Glutamatergic neuron (in vitro differentiated cells): ENCODE data around the gene PLEKHG1. TPM values are rescaled to one million over a fixed set of nuclear protein-coding genes. Genes with fewer than 3 reads are reported as not detected.

Source experiments
- DNase-seq: peaks from one replicate; pipeline ENCODE4 v3.0.0; 2022
- H3K27ac Mint-ChIP-seq: one replicate; pipeline ENCODE4 v1.8.0; 2020; ENCODE audit warnings: mild to moderate bottlenecking, mixed read lengths, inconsistent platforms; ENCODE audit not compliant: unreplicated experiment
- H3K27me3 Mint-ChIP-seq: one replicate; pipeline ENCODE4 v1.8.0; 2020; ENCODE audit warnings: mild to moderate bottlenecking, moderate library complexity, mixed read lengths, inconsistent platforms; ENCODE audit not compliant: unreplicated experiment
- H3K36me3 Mint-ChIP-seq: one replicate; pipeline ENCODE4 v1.8.0; 2020; ENCODE audit warnings: mild to moderate bottlenecking, mixed read lengths, inconsistent platforms; ENCODE audit not compliant: unreplicated experiment
- H3K4me1 Mint-ChIP-seq: one replicate; pipeline ENCODE4 v1.8.0; 2020; ENCODE audit warnings: mild to moderate bottlenecking, low read depth, mixed read lengths, inconsistent platforms; ENCODE audit not compliant: unreplicated experiment
- H3K4me3 Mint-ChIP-seq: one replicate; pipeline ENCODE4 v1.8.0; 2020; ENCODE audit warnings: mild to moderate bottlenecking, mixed read lengths, inconsistent platforms; ENCODE audit not compliant: unreplicated experiment
- H3K9me3 Mint-ChIP-seq: one replicate; pipeline ENCODE4 v1.8.0; 2020; ENCODE audit warnings: mild to moderate bottlenecking, moderate library complexity, mixed read lengths, inconsistent platforms; ENCODE audit not compliant: unreplicated experiment
- CTCF ChIP-seq: fragments of 200-600 bp; sonication (generic); IDR thresholded peaks from one replicate; pipeline ENCODE4 v1.5.0; 2021; ENCODE audit not compliant: partially characterized antibody, unreplicated experiment
- total RNA-seq: library from RNA; stranded (reverse); fragmentation: NEBNext Ultra II Directional; extraction: Animal tissue kit (Norgen Biotek cat#: 25700); gene quantifications from one replicate; pipeline ENCODE4 v1.2.1, GENCODE V29; 2021; ENCODE audit not compliant: unreplicated experiment

The PLEKHG1 gene
- total RNA-seq, 1 donor from 2014 or later = 7.3 TPM

- H3K4me1 Mint-ChIP-seq = no peaks in the 10 kb centered on the region
- TF ChIP-seq CTCF = no peak
- no peak overlapping the region for H3K4me3 Mint-ChIP-seq
- no peaks in the 10 kb centered on the region for H3K9me3 Mint-ChIP-seq
- no peak for DNase-seq
- no peak overlapping the region for H3K27ac Mint-ChIP-seq
- no peaks in the 10 kb centered on the region for H3K36me3 Mint-ChIP-seq
- no peaks in the 10 kb centered on the region for H3K27me3 Mint-ChIP-seq
These were observed 19.6 kb downstream of the PLEKHG1 start for GRCh38 chr6:150619275-150619674.

- Mint-ChIP-seq H3K4me1 (no peaks in the 10 kb centered on the region), H3K4me3 (no peak overlapping the region), H3K36me3 (no peaks in the 10 kb centered on the region), H3K9me3 (no peaks in the 10 kb centered on the region), H3K27ac (no peak overlapping the region), H3K27me3 (no peaks in the 10 kb centered on the region)
- DNase-seq = no peak
- TF ChIP-seq CTCF = no peak
These were observed 20.6 kb downstream of the PLEKHG1 start for GRCh38 chr6:150620244-150620643.

GRCh38 chr6:150620763-150621162 lies 21.1 kb downstream of the PLEKHG1 start:
- DNase-seq = no peak
- H3K9me3 Mint-ChIP-seq = no peaks in the 10 kb centered on the region
- TF ChIP-seq CTCF = no peak
- H3K4me3 Mint-ChIP-seq = no peak overlapping the region
- no peaks in the 10 kb centered on the region for H3K27me3 Mint-ChIP-seq
- peaks cover 2% of the 10 kb centered on the region for H3K36me3 Mint-ChIP-seq
- no peak overlapping the region for H3K27ac Mint-ChIP-seq
- no peaks in the 10 kb centered on the region for H3K4me1 Mint-ChIP-seq

GRCh38 chr6:150622476-150622875 lies 22.8 kb downstream of the PLEKHG1 start:
- Mint-ChIP-seq H3K27ac (no peak overlapping the region), H3K27me3 (no peaks in the 10 kb centered on the region), H3K9me3 (no peaks in the 10 kb centered on the region), H3K36me3 (peaks cover 4% of the 10 kb centered on the region), H3K4me3 (no peak overlapping the region), H3K4me1 (no peaks in the 10 kb centered on the region)
- no peak for TF ChIP-seq CTCF
- DNase-seq = no peak

GRCh38 chr6:150622941-150623874 lies 23.5 kb downstream of the PLEKHG1 start:
- no peak overlapping the region for H3K4me3 Mint-ChIP-seq
- no peak for TF ChIP-seq CTCF
- H3K27ac Mint-ChIP-seq = no peak overlapping the region
- H3K9me3 Mint-ChIP-seq = no peaks in the 10 kb centered on the region
- no peaks in the 10 kb centered on the region for H3K4me1 Mint-ChIP-seq
- no peak for DNase-seq
- H3K27me3 Mint-ChIP-seq = no peaks in the 10 kb centered on the region
- H3K36me3 Mint-ChIP-seq = peaks cover 4% of the 10 kb centered on the region
